Sigmoid colon (tissue), 4 donors: ENCODE results near the gene MRTFB.

ENCODE experiments used
- CTCF ChIP-seq, 4 experiments: fragments of 450-650 bp in 3 of 4; fragments of 200-600 bp in 1 of 4; IDR thresholded peaks; one replicate each; pipeline ENCODE4 v1.5.1; 2016 to 2019; ENCODE audit warnings: antibody characterized with exemption in 4 of 4, mild to moderate bottlenecking in 3 of 4, moderate library complexity in 2 of 4
- POLR2AphosphoS5 ChIP-seq, 4 donors: sonication (generic); formaldehyde crosslinking; IDR thresholded peaks; one replicate each; pipeline ENCODE4 v1.6.1; 2017; ENCODE audit warnings: antibody characterized with exemption in 4 of 4

GRCh38 chr16:14284930-14285512, 213.9 kb downstream of the MRTFB start:
- TF ChIP-seq CTCF (IDR thresholded peaks at IDR 0.05) (peak in 1 of 4 experiments; percentile 24), POLR2AphosphoS5 (IDR thresholded peaks at IDR 0.05) (no peak)
